HCT116 (cell line): Measurements from ENCODE around the gene ANO10. TPM values are rescaled to one million over a fixed set of nuclear protein-coding genes. Genes with fewer than 3 reads are reported as not detected.

Experiments used
- ATAC-seq: fragments of 200-7000 bp; cut with Tn5 transposase; 2 replicates; pipeline ENCODE4 v1.9.1; 2020; ENCODE audit warnings: mild to moderate bottlenecking, moderate library complexity
- BruUV-seq: library from RNA; stranded (reverse); fragments of 400-500 nt; replicated peaks from 2 replicates; lab custom pipeline; 2021; lab: Mats Ljungman, UMichigan
- CTCF ChIA-PET: fragments of 300-600 bp; sonication (Branson Sonifier 250); formaldehyde crosslinking; loops from one replicate; lab custom pipeline; 2021; ENCODE audit warnings: antibody characterized with exemption; lab: Charles Lee
- POLR2A ChIA-PET: fragments of 300-600, 350-600 bp; sonication (Branson Sonifier 250); formaldehyde crosslinking; loops from one replicate; lab custom pipeline; 2021; ENCODE audit warnings: antibody characterized with exemption; lab: Charles Lee
- RAD21 ChIA-PET, 2 experiments: fragments of 300-600 bp; sonication (Branson Sonifier 250); formaldehyde crosslinking; loops; one replicate each; lab custom pipeline; 2023; ENCODE audit warnings: low total read pairs in 2 of 2; ENCODE audit not compliant: uncharacterized antibody in 2 of 2, unreplicated experiment in 2 of 2, low non-redundant PET in 1 of 2; lab: Charles Lee
- DNase-seq: peaks from one replicate; pipeline ENCODE4 v3.0.0-alpha.2; 2010; ENCODE audit warnings: low read depth, low spot score
- H2AFZ ChIP-seq: fragments of 200-600 bp; shearing (Covaris generic), sonication (generic); 2 replicates; pipeline ENCODE4 v1.6.1; 2017; ENCODE audit warnings: low read depth, mixed run types, mixed read lengths, antibody characterized with exemption, low read length; ENCODE audit not compliant: poor library complexity, severe bottlenecking
- H3K27ac ChIP-seq: 2 replicates; pipeline ENCODE4 v1.5.1; 2012; ENCODE audit warnings: low read depth, low read length
- H3K27me3 ChIP-seq: fragments of 200-600 bp; sonication (generic); 2 replicates; pipeline ENCODE4 v1.6.1; 2016; ENCODE audit warnings: mixed run types, low read length, mixed read lengths; ENCODE audit not compliant: insufficient read depth
- H3K36me3 ChIP-seq, 2 experiments: fragments of 200-500 bp in 1 of 2; fragments of 200-600 bp in 1 of 2; sonication (Bioruptor generic) in 1 of 2; sonication (generic) in 1 of 2; 2 replicates each; pipeline versions ENCODE4 v1.5.1 to v1.6.1; 2014 to 2016; ENCODE audit warnings: low read length in 2 of 2, inconsistent platforms in 1 of 2, mixed read lengths in 1 of 2, mixed run types in 1 of 2; ENCODE audit not compliant: insufficient read depth in 2 of 2, control insufficient read depth in 1 of 2
- H3K4me1 ChIP-seq, 2 experiments: fragments of 200-600 bp in 1 of 2; sonication (generic) in 1 of 2; 2 replicates each; pipeline versions ENCODE4 v1.5.1 to v1.6.1; 2012 to 2017; ENCODE audit warnings: low read length in 2 of 2, inconsistent platforms in 1 of 2, mild to moderate bottlenecking in 1 of 2, mixed read lengths in 1 of 2, mixed run types in 1 of 2, moderate library complexity in 1 of 2; ENCODE audit not compliant: insufficient read depth in 2 of 2, control insufficient read depth in 1 of 2
- H3K4me2 ChIP-seq: fragments of 200-600 bp; sonication (generic); 2 replicates; pipeline ENCODE4 v1.6.1; 2017; ENCODE audit warnings: mixed run types, low read length, mixed read lengths
- H3K4me3 ChIP-seq, 2 experiments: fragments of 200-600 bp in 1 of 2; sonication (generic) in 1 of 2; replicated peaks in 1 of 2; 2 replicates each; pipeline ENCODE4 v1.5.1; 2011 to 2016; ENCODE audit warnings: low read length in 2 of 2, control low read depth in 1 of 2, low read depth in 1 of 2, mild to moderate bottlenecking in 1 of 2, mixed read lengths in 1 of 2, mixed run types in 1 of 2
- H3K79me2 ChIP-seq: fragments of 200-600 bp; sonication (generic); 2 replicates; pipeline ENCODE4 v1.6.1; 2017; ENCODE audit warnings: mild to moderate bottlenecking, mixed run types, low read length, moderate library complexity, mixed read lengths; ENCODE audit not compliant: insufficient read depth
- H3K9ac ChIP-seq: fragments of 200-600 bp; sonication (generic); 2 replicates; pipeline ENCODE4 v1.6.1; 2016; ENCODE audit warnings: low read length, mixed read lengths
- H3K9me2 ChIP-seq: fragments of 200-600 bp; sonication (generic), shearing (Covaris generic); 2 replicates; pipeline ENCODE4 v1.6.1; 2017; ENCODE audit warnings: mixed run types, mild to moderate bottlenecking, moderate library complexity; ENCODE audit not compliant: insufficient read depth
- H3K9me3 ChIP-seq, 2 experiments: fragments of 200-500 bp in 1 of 2; fragments of 200-600 bp in 1 of 2; sonication (Bioruptor generic) in 1 of 2; sonication (generic) in 1 of 2; 2 replicates each; pipeline ENCODE4 v1.6.1; 2014 to 2017; ENCODE audit warnings: low read length in 2 of 2, mixed read lengths in 2 of 2, inconsistent platforms in 1 of 2, low read depth in 1 of 2, mild to moderate bottlenecking in 1 of 2, mixed run types in 1 of 2, moderate library complexity in 1 of 2; ENCODE audit not compliant: control insufficient read depth in 1 of 2, insufficient read depth in 1 of 2
- H4K20me1 ChIP-seq: fragments of 200-600 bp; sonication (generic), shearing (Covaris generic); 2 replicates; pipeline ENCODE4 v1.6.1; 2017; ENCODE audit warnings: mixed run types, mild to moderate bottlenecking, moderate library complexity; ENCODE audit not compliant: insufficient read depth
- CEBPB ChIP-seq: IDR thresholded peaks from 2 replicates; pipeline ENCODE4 v1.6.1; 2012; ENCODE audit warnings: low read depth
- FOSL1 ChIP-seq: IDR thresholded peaks from 2 replicates; pipeline ENCODE4 v1.6.1; 2012; ENCODE audit warnings: low read depth
- RAD21 ChIP-seq: IDR thresholded peaks from 2 replicates; pipeline ENCODE4 v1.6.1; 2012; ENCODE audit warnings: low read depth, mild to moderate bottlenecking
- SRF ChIP-seq: IDR thresholded peaks from 2 replicates; pipeline ENCODE4 v1.6.1; 2012; ENCODE audit warnings: low read depth
- ZFX ChIP-seq: fragments of 450-650 bp; IDR thresholded peaks from 2 replicates; pipeline ENCODE4 v1.6.1; 2017
- intact Hi-C: fragments of 100-400 bp; cut with micrococcal nuclease; formaldehyde crosslinking; loops from 2 replicates; pipeline ENCODE4 v1.10.0; 2022
- total RNA-seq: library from RNA; stranded (reverse); gene quantifications from one replicate; pipeline ENCODE4 v1.2.1, GENCODE V29; 2021; ENCODE audit not compliant: unreplicated experiment
- TF ChIP-seq, protein P1 (sequence below): IDR thresholded peaks from 2 replicates; pipeline ENCODE4 v1.6.1; 2012
- TF ChIP-seq, protein P2 (sequence below): IDR thresholded peaks from 2 replicates; pipeline ENCODE4 v1.6.1; 2012
- TF ChIP-seq, protein P3 (sequence below): IDR thresholded peaks from 2 replicates; pipeline ENCODE4 v1.6.1; 2011; ENCODE audit warnings: mild to moderate bottlenecking, low read length, moderate library complexity; ENCODE audit not compliant: insufficient replicate concordance; ENCODE audit errors: extremely low read depth
- TF ChIP-seq, protein P4 (sequence below): IDR thresholded peaks from 2 replicates; pipeline ENCODE4 v1.6.1; 2012; ENCODE audit warnings: low read depth

The ANO10 gene
- total RNA-seq, 1 experiment from 2014 or later = 13.3 TPM

DNA sequence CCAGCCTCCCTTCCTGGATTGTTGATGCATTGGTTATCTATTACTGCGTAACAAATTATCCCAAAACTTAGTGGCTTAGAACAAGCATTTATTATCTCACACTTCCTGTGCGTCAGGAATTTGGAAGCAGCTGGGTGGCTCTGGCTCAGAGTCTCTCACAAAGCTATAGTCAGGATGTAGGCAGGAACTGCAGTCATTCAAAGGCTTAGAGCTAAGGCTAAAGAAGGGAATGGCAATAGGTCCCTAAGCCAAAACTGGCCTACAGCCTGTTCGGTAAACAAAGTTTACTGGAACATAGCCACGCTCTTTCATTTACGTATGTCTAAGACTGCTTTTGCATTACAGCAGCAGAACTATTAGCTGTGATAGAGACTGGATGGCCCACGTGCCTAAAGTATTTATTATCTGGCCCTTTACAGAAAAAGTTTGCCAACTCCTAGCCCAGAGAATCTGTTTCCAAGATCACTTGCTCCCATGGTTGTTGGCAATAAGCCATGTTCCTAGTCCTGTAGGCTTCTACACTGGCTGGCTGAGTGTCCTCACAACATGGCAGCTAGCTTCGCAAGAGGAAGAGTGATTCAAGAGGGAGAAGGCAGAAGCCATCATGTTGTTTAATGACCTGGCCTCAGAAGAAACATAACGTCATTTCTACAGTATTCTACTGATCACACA lies 203.1 kb downstream of the ANO10 start:
- no peaks in the 10 kb centered on the region for H3K79me2 ChIP-seq
- no peaks in the 10 kb centered on the region for H3K9me2 ChIP-seq
- TF ChIP-seq FOSL1 = no peak
- TF ChIP-seq SRF = no peak
- no peak for TF ChIP-seq CEBPB
- TF ChIP-seq RAD21 = no peak
- TF ChIP-seq ZFX = no peak
- TF ChIP-seq, protein P1, sequence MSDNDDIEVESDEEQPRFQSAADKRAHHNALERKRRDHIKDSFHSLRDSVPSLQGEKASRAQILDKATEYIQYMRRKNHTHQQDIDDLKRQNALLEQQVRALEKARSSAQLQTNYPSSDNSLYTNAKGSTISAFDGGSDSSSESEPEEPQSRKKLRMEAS = no peak
- TF ChIP-seq, protein P2, sequence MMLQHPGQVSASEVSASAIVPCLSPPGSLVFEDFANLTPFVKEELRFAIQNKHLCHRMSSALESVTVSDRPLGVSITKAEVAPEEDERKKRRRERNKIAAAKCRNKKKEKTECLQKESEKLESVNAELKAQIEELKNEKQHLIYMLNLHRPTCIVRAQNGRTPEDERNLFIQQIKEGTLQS = no peak
- TF ChIP-seq, protein P3, sequence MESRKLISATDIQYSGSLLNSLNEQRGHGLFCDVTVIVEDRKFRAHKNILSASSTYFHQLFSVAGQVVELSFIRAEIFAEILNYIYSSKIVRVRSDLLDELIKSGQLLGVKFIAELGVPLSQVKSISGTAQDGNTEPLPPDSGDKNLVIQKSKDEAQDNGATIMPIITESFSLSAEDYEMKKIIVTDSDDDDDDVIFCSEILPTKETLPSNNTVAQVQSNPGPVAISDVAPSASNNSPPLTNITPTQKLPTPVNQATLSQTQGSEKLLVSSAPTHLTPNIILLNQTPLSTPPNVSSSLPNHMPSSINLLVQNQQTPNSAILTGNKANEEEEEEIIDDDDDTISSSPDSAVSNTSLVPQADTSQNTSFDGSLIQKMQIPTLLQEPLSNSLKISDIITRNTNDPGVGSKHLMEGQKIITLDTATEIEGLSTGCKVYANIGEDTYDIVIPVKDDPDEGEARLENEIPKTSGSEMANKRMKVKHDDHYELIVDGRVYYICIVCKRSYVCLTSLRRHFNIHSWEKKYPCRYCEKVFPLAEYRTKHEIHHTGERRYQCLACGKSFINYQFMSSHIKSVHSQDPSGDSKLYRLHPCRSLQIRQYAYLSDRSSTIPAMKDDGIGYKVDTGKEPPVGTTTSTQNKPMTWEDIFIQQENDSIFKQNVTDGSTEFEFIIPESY = no peak
- TF ChIP-seq, protein P4, sequence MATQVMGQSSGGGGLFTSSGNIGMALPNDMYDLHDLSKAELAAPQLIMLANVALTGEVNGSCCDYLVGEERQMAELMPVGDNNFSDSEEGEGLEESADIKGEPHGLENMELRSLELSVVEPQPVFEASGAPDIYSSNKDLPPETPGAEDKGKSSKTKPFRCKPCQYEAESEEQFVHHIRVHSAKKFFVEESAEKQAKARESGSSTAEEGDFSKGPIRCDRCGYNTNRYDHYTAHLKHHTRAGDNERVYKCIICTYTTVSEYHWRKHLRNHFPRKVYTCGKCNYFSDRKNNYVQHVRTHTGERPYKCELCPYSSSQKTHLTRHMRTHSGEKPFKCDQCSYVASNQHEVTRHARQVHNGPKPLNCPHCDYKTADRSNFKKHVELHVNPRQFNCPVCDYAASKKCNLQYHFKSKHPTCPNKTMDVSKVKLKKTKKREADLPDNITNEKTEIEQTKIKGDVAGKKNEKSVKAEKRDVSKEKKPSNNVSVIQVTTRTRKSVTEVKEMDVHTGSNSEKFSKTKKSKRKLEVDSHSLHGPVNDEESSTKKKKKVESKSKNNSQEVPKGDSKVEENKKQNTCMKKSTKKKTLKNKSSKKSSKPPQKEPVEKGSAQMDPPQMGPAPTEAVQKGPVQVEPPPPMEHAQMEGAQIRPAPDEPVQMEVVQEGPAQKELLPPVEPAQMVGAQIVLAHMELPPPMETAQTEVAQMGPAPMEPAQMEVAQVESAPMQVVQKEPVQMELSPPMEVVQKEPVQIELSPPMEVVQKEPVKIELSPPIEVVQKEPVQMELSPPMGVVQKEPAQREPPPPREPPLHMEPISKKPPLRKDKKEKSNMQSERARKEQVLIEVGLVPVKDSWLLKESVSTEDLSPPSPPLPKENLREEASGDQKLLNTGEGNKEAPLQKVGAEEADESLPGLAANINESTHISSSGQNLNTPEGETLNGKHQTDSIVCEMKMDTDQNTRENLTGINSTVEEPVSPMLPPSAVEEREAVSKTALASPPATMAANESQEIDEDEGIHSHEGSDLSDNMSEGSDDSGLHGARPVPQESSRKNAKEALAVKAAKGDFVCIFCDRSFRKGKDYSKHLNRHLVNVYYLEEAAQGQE = no peak
- CTCF ChIA-PET = no interaction called here
- no peak overlapping the region for H3K4me2 ChIP-seq
- no peaks in the 10 kb centered on the region for H3K4me1 ChIP-seq
- POLR2A ChIA-PET = no interaction called here
- no peaks in the 10 kb centered on the region for H3K9me3 ChIP-seq
- H3K27ac ChIP-seq = no peak overlapping the region
- BruUV-seq = no TSS peak
- ATAC-seq (no peak), DNase-seq (no peak)
- H3K27me3 ChIP-seq = no peaks in the 10 kb centered on the region
- H4K20me1 ChIP-seq = no peaks in the 10 kb centered on the region
- no peak overlapping the region for H2AFZ ChIP-seq
- H3K4me3 ChIP-seq = no peak overlapping the region
- no peaks in the 10 kb centered on the region for H3K36me3 ChIP-seq
- H3K9ac ChIP-seq = no peak overlapping the region
- RAD21 ChIA-PET = no interaction called here
- intact Hi-C loops = no loop called here
